HepG2 (cell line): Measurements from ENCODE around the gene RPP21. TPM values are rescaled to one million over a fixed set of nuclear protein-coding genes. Genes with fewer than 3 reads are reported as not detected.

Source experiments
- ERF ChIP-seq: IDR thresholded peaks from 2 replicates; pipeline ENCODE4 v1.6.1; 2018; ENCODE audit warnings: missing biosample characterization, missing genetic modification reagents
- MBD4 ChIP-seq: IDR thresholded peaks from 2 replicates; pipeline ENCODE4 v1.6.1; 2012; ENCODE audit warnings: low read length, inconsistent platforms, borderline replicate concordance
- MYNN ChIP-seq: sonication (generic); formaldehyde crosslinking; IDR thresholded peaks from 2 replicates; pipeline ENCODE4 v1.4.0; 2020; ENCODE audit warnings: mild to moderate bottlenecking, low read depth, missing genetic modification reagents
- POLR2AphosphoS2 ChIP-seq: IDR thresholded peaks from 2 replicates; pipeline ENCODE4 v1.6.1; 2011; ENCODE audit warnings: low read depth, low read length, improper control_type of control experiment
- POLR2AphosphoS5 ChIP-seq: IDR thresholded peaks from 2 replicates; pipeline ENCODE4 v1.6.1; 2012; ENCODE audit warnings: low read depth, low read length
- SP4 ChIP-seq: sonication (generic); formaldehyde crosslinking; IDR thresholded peaks from 2 replicates; pipeline ENCODE4 v1.8.1; 2023; ENCODE audit warnings: mild to moderate bottlenecking, missing genetic modification reagents
- ZNF282 ChIP-seq: fragments of 450-650 bp; IDR thresholded peaks from 2 replicates; pipeline ENCODE4 v1.6.1; 2018; ENCODE audit not compliant: partially characterized antibody
- ZNF737 ChIP-seq: sonication (generic); formaldehyde crosslinking; IDR thresholded peaks from 2 replicates; pipeline ENCODE4 v1.5.0; 2020; ENCODE audit warnings: missing genetic modification reagents, mild to moderate bottlenecking, borderline replicate concordance
- ZNF816 ChIP-seq: sonication (generic); formaldehyde crosslinking; IDR thresholded peaks from 2 replicates; pipeline ENCODE4 v1.8.0; 2022; ENCODE audit warnings: missing genetic modification reagents, mild to moderate bottlenecking, borderline replicate concordance
- polyA plus RNA-seq, 8 experiments: library from polyadenylated mRNA; depleted of rRNA in 3 of 8; stranded (reverse) in 7 of 8; unstranded in 1 of 8; fragments of >200 nt; fragmentation: Illumina TruSeq in 4 of 8; extraction: Trizol in 4 of 8; gene quantifications; 2 replicates each; pipeline versions ENCODE4 v1.2.1 to v1.2.3, GENCODE V29; 2011 to 2016; ENCODE audit warnings: low read depth in 4 of 8, missing spikeins in 1 of 8, mixed read lengths in 1 of 8; ENCODE audit not compliant: insufficient read depth in 1 of 8
- total RNA-seq, 5 experiments: library from RNA; depleted of rRNA; stranded (reverse); fragments of >200 nt; fragmentation: Illumina TruSeq; extraction: Trizol; gene quantifications; 2 replicates each; pipeline ENCODE4 v1.2.3, GENCODE V29; 2016; ENCODE audit warnings: low read depth in 1 of 5
- TF ChIP-seq, protein P1 (sequence below): sonication (generic); formaldehyde crosslinking; IDR thresholded peaks from 2 replicates; pipeline ENCODE4 v1.5.1; 2020; ENCODE audit warnings: mild to moderate bottlenecking, missing genetic modification reagents, moderate library complexity
- TF ChIP-seq, protein P2 (sequence below): sonication (generic); formaldehyde crosslinking; IDR thresholded peaks from 2 replicates; pipeline ENCODE4 v1.5.0; 2020; ENCODE audit warnings: mild to moderate bottlenecking, missing genetic modification reagents
- TF ChIP-seq, protein P3 (sequence below): sonication (generic); formaldehyde crosslinking; IDR thresholded peaks from 2 replicates; pipeline ENCODE4 v1.4.0; 2020; ENCODE audit warnings: missing genetic modification reagents, mild to moderate bottlenecking, borderline replicate concordance
- TF ChIP-seq, protein P4 (sequence below): sonication (generic); formaldehyde crosslinking; IDR thresholded peaks from 2 replicates; pipeline ENCODE4 v1.5.0; 2020; ENCODE audit warnings: missing genetic modification reagents
- TF ChIP-seq, protein P5 (sequence below): sonication (generic); formaldehyde crosslinking; IDR thresholded peaks from 2 replicates; pipeline ENCODE4 v1.5.0; 2020; ENCODE audit warnings: mild to moderate bottlenecking, missing genetic modification reagents, borderline replicate concordance

RPP21 gene
- total and polyA plus RNA-seq, 2 of the 13 experiments (the other 11 are each of a cell fraction or from before 2014, with no cell fraction given) = 53.1 to 72.3 TPM

DNA sequence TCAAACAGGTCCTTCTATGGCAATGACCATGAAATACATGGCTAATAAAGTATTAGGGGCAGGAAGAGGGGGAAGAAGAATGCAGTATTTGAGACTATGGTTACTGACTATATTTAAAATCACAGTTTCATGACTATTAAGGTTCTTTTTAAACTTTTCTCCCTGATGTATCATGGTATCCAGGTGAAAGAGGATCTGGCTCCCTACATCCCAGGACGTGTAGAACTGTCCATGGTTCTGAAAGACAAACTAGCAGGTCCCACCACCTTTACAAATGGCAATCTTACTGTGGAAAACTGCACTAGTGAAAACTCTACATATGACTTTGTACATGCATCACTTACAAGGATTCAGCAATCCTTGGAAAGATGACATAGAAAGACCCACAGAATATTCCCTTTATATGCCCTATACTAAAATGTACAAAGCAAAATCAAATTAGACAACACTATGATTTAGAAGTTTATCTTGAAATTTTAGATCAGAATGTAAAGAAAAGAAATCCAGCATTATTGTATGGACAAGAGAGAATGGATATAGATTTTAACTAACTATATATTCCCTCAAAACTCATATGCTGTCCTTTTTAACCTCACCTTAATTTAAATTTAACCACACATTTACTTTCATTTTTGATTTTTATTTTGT is 33.5 kb downstream of the RPP21 start (continued):
- TF ChIP-seq, protein P1, sequence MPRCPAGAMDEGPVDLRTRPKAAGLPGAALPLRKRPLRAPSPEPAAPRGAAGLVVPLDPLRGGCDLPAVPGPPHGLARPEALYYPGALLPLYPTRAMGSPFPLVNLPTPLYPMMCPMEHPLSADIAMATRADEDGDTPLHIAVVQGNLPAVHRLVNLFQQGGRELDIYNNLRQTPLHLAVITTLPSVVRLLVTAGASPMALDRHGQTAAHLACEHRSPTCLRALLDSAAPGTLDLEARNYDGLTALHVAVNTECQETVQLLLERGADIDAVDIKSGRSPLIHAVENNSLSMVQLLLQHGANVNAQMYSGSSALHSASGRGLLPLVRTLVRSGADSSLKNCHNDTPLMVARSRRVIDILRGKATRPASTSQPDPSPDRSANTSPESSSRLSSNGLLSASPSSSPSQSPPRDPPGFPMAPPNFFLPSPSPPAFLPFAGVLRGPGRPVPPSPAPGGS (CRISPR knock-in tag) = no peak
- TF ChIP-seq ZNF737 (CRISPR knock-in tag) = no peak
- TF ChIP-seq POLR2AphosphoS5 = no peak
- TF ChIP-seq, protein P2, sequence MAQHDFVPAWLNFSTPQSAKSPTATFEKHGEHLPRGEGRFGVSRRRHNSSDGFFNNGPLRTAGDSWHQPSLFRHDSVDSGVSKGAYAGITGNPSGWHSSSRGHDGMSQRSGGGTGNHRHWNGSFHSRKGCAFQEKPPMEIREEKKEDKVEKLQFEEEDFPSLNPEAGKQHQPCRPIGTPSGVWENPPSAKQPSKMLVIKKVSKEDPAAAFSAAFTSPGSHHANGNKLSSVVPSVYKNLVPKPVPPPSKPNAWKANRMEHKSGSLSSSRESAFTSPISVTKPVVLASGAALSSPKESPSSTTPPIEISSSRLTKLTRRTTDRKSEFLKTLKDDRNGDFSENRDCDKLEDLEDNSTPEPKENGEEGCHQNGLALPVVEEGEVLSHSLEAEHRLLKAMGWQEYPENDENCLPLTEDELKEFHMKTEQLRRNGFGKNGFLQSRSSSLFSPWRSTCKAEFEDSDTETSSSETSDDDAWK = no peak
- no peak for TF ChIP-seq ZNF816 (CRISPR knock-in tag)
- TF ChIP-seq SP4 (CRISPR knock-in tag) = no peak
- TF ChIP-seq ERF (CRISPR knock-in tag) = peak; percentile 82
- TF ChIP-seq, protein P3, sequence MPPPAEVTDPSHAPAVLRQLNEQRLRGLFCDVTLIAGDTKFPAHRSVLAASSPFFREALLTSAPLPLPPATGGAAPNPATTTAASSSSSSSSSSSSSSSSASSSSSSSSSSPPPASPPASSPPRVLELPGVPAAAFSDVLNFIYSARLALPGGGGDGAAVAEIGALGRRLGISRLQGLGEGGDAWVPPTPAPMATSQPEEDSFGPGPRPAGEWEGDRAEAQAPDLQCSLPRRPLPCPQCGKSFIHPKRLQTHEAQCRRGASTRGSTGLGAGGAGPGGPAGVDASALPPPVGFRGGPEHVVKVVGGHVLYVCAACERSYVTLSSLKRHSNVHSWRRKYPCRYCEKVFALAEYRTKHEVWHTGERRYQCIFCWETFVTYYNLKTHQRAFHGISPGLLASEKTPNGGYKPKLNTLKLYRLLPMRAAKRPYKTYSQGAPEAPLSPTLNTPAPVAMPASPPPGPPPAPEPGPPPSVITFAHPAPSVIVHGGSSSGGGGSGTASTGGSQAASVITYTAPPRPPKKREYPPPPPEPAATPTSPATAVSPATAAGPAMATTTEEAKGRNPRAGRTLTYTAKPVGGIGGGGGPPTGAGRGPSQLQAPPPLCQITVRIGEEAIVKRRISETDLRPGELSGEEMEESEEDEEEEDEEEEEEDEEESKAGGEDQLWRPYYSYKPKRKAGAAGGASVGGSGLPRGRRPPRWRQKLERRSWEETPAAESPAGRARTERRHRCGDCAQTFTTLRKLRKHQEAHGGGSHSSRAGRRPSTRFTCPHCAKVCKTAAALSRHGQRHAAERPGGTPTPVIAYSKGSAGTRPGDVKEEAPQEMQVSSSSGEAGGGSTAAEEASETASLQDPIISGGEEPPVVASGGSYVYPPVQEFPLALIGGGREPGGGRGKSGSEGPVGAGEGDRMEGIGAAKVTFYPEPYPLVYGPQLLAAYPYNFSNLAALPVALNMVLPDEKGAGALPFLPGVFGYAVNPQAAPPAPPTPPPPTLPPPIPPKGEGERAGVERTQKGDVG (CRISPR knock-in tag) = no peak
- no peak for TF ChIP-seq MYNN (CRISPR knock-in tag)
- TF ChIP-seq, protein P4, sequence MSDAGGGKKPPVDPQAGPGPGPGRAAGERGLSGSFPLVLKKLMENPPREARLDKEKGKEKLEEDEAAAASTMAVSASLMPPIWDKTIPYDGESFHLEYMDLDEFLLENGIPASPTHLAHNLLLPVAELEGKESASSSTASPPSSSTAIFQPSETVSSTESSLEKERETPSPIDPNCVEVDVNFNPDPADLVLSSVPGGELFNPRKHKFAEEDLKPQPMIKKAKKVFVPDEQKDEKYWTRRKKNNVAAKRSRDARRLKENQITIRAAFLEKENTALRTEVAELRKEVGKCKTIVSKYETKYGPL = peak; percentile 46; the same call in 1 of the 2 replicates
- no peak for TF ChIP-seq MBD4
- no peak for TF ChIP-seq ZNF282
- no peak for TF ChIP-seq POLR2AphosphoS2
- TF ChIP-seq, protein P5, sequence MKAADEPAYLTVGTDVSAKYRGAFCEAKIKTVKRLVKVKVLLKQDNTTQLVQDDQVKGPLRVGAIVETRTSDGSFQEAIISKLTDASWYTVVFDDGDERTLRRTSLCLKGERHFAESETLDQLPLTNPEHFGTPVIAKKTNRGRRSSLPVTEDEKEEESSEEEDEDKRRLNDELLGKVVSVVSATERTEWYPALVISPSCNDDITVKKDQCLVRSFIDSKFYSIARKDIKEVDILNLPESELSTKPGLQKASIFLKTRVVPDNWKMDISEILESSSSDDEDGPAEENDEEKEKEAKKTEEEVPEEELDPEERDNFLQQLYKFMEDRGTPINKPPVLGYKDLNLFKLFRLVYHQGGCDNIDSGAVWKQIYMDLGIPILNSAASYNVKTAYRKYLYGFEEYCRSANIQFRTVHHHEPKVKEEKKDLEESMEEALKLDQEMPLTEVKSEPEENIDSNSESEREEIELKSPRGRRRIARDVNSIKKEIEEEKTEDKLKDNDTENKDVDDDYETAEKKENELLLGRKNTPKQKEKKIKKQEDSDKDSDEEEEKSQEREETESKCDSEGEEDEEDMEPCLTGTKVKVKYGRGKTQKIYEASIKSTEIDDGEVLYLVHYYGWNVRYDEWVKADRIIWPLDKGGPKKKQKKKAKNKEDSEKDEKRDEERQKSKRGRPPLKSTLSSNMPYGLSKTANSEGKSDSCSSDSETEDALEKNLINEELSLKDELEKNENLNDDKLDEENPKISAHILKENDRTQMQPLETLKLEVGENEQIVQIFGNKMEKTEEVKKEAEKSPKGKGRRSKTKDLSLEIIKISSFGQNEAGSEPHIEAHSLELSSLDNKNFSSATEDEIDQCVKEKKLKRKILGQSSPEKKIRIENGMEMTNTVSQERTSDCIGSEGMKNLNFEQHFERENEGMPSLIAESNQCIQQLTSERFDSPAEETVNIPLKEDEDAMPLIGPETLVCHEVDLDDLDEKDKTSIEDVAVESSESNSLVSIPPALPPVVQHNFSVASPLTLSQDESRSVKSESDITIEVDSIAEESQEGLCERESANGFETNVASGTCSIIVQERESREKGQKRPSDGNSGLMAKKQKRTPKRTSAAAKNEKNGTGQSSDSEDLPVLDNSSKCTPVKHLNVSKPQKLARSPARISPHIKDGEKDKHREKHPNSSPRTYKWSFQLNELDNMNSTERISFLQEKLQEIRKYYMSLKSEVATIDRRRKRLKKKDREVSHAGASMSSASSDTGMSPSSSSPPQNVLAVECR (CRISPR knock-in tag) = no peak
